HUES6 (cell line): ENCODE results near the gene OBSCN.

Experiments used
- H3K27ac ChIP-seq: 2 replicates; pipeline ENCODE4 v1.7.0; 2013; ENCODE audit warnings: low read depth, mild to moderate bottlenecking, low read length, inconsistent platforms
- H3K27me3 ChIP-seq: 2 replicates; pipeline ENCODE4 v1.6.1; 2013; ENCODE audit warnings: low read length; ENCODE audit not compliant: control insufficient read depth, insufficient read depth
- H3K36me3 ChIP-seq: 2 replicates; pipeline ENCODE4 v1.6.1; 2013; ENCODE audit warnings: low read length; ENCODE audit not compliant: control insufficient read depth, insufficient read depth
- H3K4me1 ChIP-seq: 2 replicates; pipeline ENCODE4 v1.6.1; 2013; ENCODE audit warnings: low read length; ENCODE audit not compliant: control insufficient read depth, insufficient read depth
- H3K4me3 ChIP-seq: 2 replicates; pipeline ENCODE4 v1.5.1; 2013; ENCODE audit warnings: low read depth, low read length
- H3K9ac ChIP-seq: one replicate; pipeline ENCODE4 v1.6.1; 2013; ENCODE audit warnings: mild to moderate bottlenecking, low read length
- H3K9me3 ChIP-seq: 2 replicates; pipeline ENCODE4 v1.6.1; 2013; ENCODE audit warnings: low read depth, low read length; ENCODE audit not compliant: control insufficient read depth, insufficient read depth

OBSCN gene

GRCh38 chr1:228329887-228330286, 122.0 kb downstream of the OBSCN start:
- no peaks in the 10 kb centered on the region for H3K9me3 ChIP-seq
- H3K27me3 ChIP-seq: no peaks in the 10 kb centered on the region
- H3K4me1 ChIP-seq: no peaks in the 10 kb centered on the region
- no peak overlapping the region for H3K4me3 ChIP-seq
- no peak overlapping the region for H3K9ac ChIP-seq
- H3K36me3 ChIP-seq: no peaks in the 10 kb centered on the region
- no peak overlapping the region for H3K27ac ChIP-seq

GRCh38 chr1:228332797-228333738, 125.2 kb downstream of the OBSCN start:
- H3K27me3 ChIP-seq: no peaks in the 10 kb centered on the region
- no peak overlapping the region for H3K9ac ChIP-seq
- H3K27ac ChIP-seq: no peak overlapping the region
- H3K4me3 ChIP-seq: no peak overlapping the region
- H3K36me3 ChIP-seq: no peaks in the 10 kb centered on the region
- no peaks in the 10 kb centered on the region for H3K9me3 ChIP-seq
- H3K4me1 ChIP-seq: no peaks in the 10 kb centered on the region

GRCh38 chr1:228333739-228334115, 125.9 kb downstream of the OBSCN start:
- Histone ChIP-seq H3K36me3 (no peaks in the 10 kb centered on the region), H3K27me3 (no peaks in the 10 kb centered on the region), H3K9me3 (no peaks in the 10 kb centered on the region), H3K27ac (no peak overlapping the region), H3K4me3 (no peak overlapping the region), H3K4me1 (no peaks in the 10 kb centered on the region), H3K9ac (no peak overlapping the region)

GRCh38 chr1:228334226-228334935, 126.5 kb downstream of the OBSCN start:
- Histone ChIP-seq H3K27me3 (no peaks in the 10 kb centered on the region), H3K36me3 (peaks cover 6% of the 10 kb centered on the region)

GRCh38 chr1:228334954-228335353, 127.1 kb downstream of the OBSCN start:
- no peak overlapping the region for H3K27ac ChIP-seq
- H3K27me3 ChIP-seq: no peaks in the 10 kb centered on the region
- no peaks in the 10 kb centered on the region for H3K9me3 ChIP-seq
- H3K4me1 ChIP-seq: no peaks in the 10 kb centered on the region
- H3K4me3 ChIP-seq: no peak overlapping the region
- H3K9ac ChIP-seq: no peak overlapping the region
- H3K36me3 ChIP-seq: peaks cover 9% of the 10 kb centered on the region

More at GRCh38 chr1:228334226-228334935, 126.5 kb downstream of the OBSCN start:
- Histone ChIP-seq H3K4me3 (no peak overlapping the region), H3K27ac (no peak overlapping the region), H3K9me3 (no peaks in the 10 kb centered on the region), H3K4me1 (no peaks in the 10 kb centered on the region), H3K9ac (no peak overlapping the region)

- no peaks in the 10 kb centered on the region for H3K9me3 ChIP-seq
Measured at GRCh38 chr1:228335406-228336307, 127.8 kb downstream of the OBSCN start.

GRCh38 chr1:228336308-228337030, 128.6 kb downstream of the OBSCN start:
- Histone ChIP-seq H3K27ac (no peak overlapping the region), H3K9me3 (no peaks in the 10 kb centered on the region), H3K9ac (no peak overlapping the region), H3K27me3 (no peaks in the 10 kb centered on the region), H3K36me3 (peaks cover 9% of the 10 kb centered on the region), H3K4me3 (no peak overlapping the region), H3K4me1 (no peaks in the 10 kb centered on the region)

More at GRCh38 chr1:228335406-228336307, 127.8 kb downstream of the OBSCN start:
- Histone ChIP-seq H3K4me1 (no peaks in the 10 kb centered on the region), H3K36me3 (peaks cover 9% of the 10 kb centered on the region), H3K27ac (no peak overlapping the region), H3K4me3 (no peak overlapping the region), H3K27me3 (no peaks in the 10 kb centered on the region), H3K9ac (no peak overlapping the region)

GRCh38 chr1:228337031-228337564, 129.3 kb downstream of the OBSCN start:
- no peak overlapping the region for H3K4me3 ChIP-seq
- H3K27ac ChIP-seq: no peak overlapping the region
- no peaks in the 10 kb centered on the region for H3K4me1 ChIP-seq
- H3K9me3 ChIP-seq: no peaks in the 10 kb centered on the region
- H3K36me3 ChIP-seq: peaks cover 9% of the 10 kb centered on the region
- H3K9ac ChIP-seq: no peak overlapping the region
- H3K27me3 ChIP-seq: no peaks in the 10 kb centered on the region

- Histone ChIP-seq H3K4me3 (no peak overlapping the region), H3K27ac (no peak overlapping the region), H3K36me3 (peaks cover 9% of the 10 kb centered on the region), H3K9me3 (no peaks in the 10 kb centered on the region), H3K4me1 (no peaks in the 10 kb centered on the region), H3K9ac (no peak overlapping the region), H3K27me3 (no peaks in the 10 kb centered on the region)
Measured at GRCh38 chr1:228337711-228338520, 130.1 kb downstream of the OBSCN start.
